ENCODE results near the gene LRRC4C. TPM values are rescaled to one million over a fixed set of nuclear protein-coding genes. Genes with fewer than 3 reads are reported as not detected.

Gene LRRC4C
- total RNA-seq, 1 donor from 2014 or later = 2.2 TPM

DNA sequence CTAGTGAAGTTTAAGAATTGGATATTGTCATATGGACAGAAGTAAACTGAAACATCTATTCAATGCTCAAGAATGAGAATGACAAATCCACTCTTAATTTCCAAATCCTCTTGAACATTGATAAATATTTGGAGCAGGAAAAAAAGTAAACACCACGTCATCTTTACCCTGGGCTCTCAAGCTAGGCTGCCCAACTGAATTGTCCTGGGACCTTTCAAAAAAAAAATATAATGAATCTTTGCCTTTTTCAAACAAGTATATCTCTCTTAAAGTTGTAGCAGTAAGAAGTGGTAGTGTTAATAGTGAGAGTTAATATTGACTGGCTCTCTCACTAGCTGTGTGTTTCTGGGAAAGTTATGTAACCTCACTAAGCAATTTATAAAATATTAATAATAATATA lies 374.3 kb downstream of the LRRC4C start:
- no peak for TF ChIP-seq CTCF (IDR thresholded peaks at IDR 0.05)
- intact Hi-C loops (cut with DNase I) = no loop called here
- no peak for DNase-seq
- Histone ChIP-seq H3K27ac (no peak overlapping the region), H3K4me1 (no peaks in the 10 kb centered on the region), H3K4me3 (no peak overlapping the region), H3K27me3 (no peaks in the 10 kb centered on the region), H3K9me3 (no peaks in the 10 kb centered on the region), H3K36me3 (no peaks in the 10 kb centered on the region)
- no peak for ATAC-seq

- TF ChIP-seq CTCF (IDR thresholded peaks at IDR 0.05) = no peak
- ATAC-seq (no peak), DNase-seq (no peak)
- H3K4me3 ChIP-seq = no peak overlapping the region
- intact Hi-C loops (cut with DNase I) = no loop called here
- no peaks in the 10 kb centered on the region for H3K36me3 ChIP-seq
- H3K4me1 ChIP-seq = no peaks in the 10 kb centered on the region
- no peaks in the 10 kb centered on the region for H3K27me3 ChIP-seq
- no peak overlapping the region for H3K27ac ChIP-seq
- H3K9me3 ChIP-seq = no peaks in the 10 kb centered on the region
Measured at GRCh38 chr11:41081756-41082285, 377.6 kb downstream of the LRRC4C start.

- intact Hi-C loops (cut with DNase I) = no loop called here
- no peak overlapping the region for H3K4me3 ChIP-seq
- H3K36me3 ChIP-seq = no peaks in the 10 kb centered on the region
- no peaks in the 10 kb centered on the region for H3K27me3 ChIP-seq
- H3K27ac ChIP-seq = no peak overlapping the region
- no peak for ATAC-seq
- H3K4me1 ChIP-seq = no peaks in the 10 kb centered on the region
- no peak for TF ChIP-seq CTCF (IDR thresholded peaks at IDR 0.05)
- DNase-seq = no peak
- H3K9me3 ChIP-seq = no peaks in the 10 kb centered on the region
Measured at GRCh38 chr11:41074318-41074717, 385.1 kb downstream of the LRRC4C start.

DNA sequence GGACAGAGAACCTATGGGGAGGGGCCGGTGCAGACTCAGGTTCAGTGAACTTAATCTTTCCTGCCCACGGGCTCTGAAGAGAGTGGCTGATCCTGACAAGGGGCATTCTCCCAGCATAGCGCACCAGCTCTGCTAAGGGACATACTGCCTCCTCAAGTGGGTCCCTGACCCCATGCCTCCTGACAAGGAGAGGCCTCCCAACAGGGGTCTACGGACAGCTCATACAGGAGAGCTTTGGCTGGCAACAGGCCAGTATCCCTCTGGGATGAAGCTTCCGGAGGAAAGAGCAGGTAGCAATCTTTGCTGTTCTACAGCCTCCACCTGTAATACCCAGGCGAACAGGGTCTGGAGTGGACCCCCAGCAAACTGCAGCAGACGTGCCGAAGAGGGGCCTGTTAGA lies 394.0 kb downstream of the LRRC4C start:
- no peaks in the 10 kb centered on the region for H3K36me3 ChIP-seq
- H3K27me3 ChIP-seq = no peaks in the 10 kb centered on the region
- H3K27ac ChIP-seq = no peak overlapping the region
- H3K4me1 ChIP-seq = no peaks in the 10 kb centered on the region
- H3K4me3 ChIP-seq = no peak overlapping the region
- no peak for DNase-seq
- H3K9me3 ChIP-seq = no peaks in the 10 kb centered on the region
- TF ChIP-seq CTCF (IDR thresholded peaks at IDR 0.05) = no peak
- intact Hi-C loops (cut with DNase I) = no loop called here
- ATAC-seq = no peak

GRCh38 chr11:41058138-41058537 lies 401.3 kb downstream of the LRRC4C start:
- Histone ChIP-seq H3K27me3 (no peaks in the 10 kb centered on the region), H3K4me3 (no peak overlapping the region), H3K36me3 (no peaks in the 10 kb centered on the region), H3K4me1 (no peaks in the 10 kb centered on the region), H3K27ac (no peak overlapping the region), H3K9me3 (no peaks in the 10 kb centered on the region)
- ATAC-seq = peak; percentile 32
- no peak for TF ChIP-seq CTCF (IDR thresholded peaks at IDR 0.05)
- DNase-seq = peak; percentile 47
- intact Hi-C loops (cut with DNase I) = no loop called here

All from upper lobe of right lung (tissue), 1 donor.